Effector memory CD8-positive, alpha-beta T cell (primary cell): ENCODE measurements around the gene WDR4.
"Not testable (repeated sequence)": the region's sequence is repeated elsewhere in the genome, so short reads cannot be mapped to it uniquely, and the experiment has no call there.

Experiments used
- ATAC-seq: fragments of 150-1000 bp; cut with Tn5 transposase; replicated peaks from 2 replicates; pipeline ENCODE4 v1.10.0; 2021; ENCODE audit warnings: mild to moderate bottlenecking, moderate library complexity
- DNase-seq, 3 experiments: peaks; one replicate each; pipeline ENCODE4 v3.0.0; 2021
- H3K27ac Mint-ChIP-seq, 2 donors: one replicate each; pipeline ENCODE4 v1.8.0; 2022; ENCODE audit warnings: mild to moderate bottlenecking in 2 of 2, mixed read lengths in 2 of 2, moderate library complexity in 2 of 2
- H3K27me3 Mint-ChIP-seq, 2 donors: one replicate each; pipeline ENCODE4 v1.8.0; 2022; ENCODE audit warnings: mixed read lengths in 2 of 2
- H3K36me3 Mint-ChIP-seq: one replicate; pipeline ENCODE4 v1.8.0; 2022; ENCODE audit warnings: mild to moderate bottlenecking, moderate library complexity, mixed read lengths; ENCODE audit not compliant: insufficient read depth
- H3K4me1 Mint-ChIP-seq, 2 donors: one replicate each; pipeline ENCODE4 v1.8.0; 2022; ENCODE audit warnings: low read depth in 2 of 2, mixed read lengths in 2 of 2
- H3K4me3 Mint-ChIP-seq, 2 donors: one replicate each; pipeline ENCODE4 v1.8.0; 2022; ENCODE audit warnings: mild to moderate bottlenecking in 2 of 2, mixed read lengths in 2 of 2, moderate library complexity in 2 of 2
- H3K9me3 Mint-ChIP-seq, 2 donors: one replicate each; pipeline ENCODE4 v1.8.0; 2022; ENCODE audit warnings: mixed read lengths in 2 of 2

Gene WDR4

DNA sequence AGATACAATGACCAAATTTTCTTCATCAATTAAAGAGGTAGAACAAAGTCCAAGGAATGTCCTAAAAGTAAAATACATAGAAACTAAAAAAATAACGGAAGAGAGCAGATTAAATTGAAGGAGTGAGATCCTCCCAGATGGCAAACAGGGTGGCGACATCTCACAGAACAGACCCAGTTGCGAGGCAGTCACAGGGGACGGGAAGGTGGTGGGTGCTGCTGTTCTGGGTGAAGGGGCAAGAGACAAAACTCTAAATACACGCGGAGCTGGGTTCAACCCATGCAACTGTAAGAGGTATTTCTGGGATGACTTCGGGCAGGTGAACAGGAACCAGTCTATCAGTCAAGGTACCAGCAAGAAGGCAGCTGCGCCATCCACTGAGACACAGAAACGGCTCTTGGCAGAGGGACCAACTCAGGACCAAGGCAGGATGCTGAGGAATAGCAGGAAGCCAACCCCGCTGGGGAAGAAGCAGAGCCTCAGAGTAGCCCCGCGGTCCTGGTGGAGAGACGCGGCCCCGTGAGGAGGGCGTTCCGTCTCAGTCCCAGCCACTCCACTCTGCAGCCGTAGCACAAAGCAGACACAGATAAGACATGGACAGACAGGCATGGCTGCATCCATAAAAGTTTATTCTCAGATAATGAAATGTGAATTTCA, 32.2 kb downstream of the WDR4 start:
- Mint-ChIP-seq H3K36me3 (peaks cover 36% of the 10 kb centered on the region), H3K27me3 (no peaks in the 10 kb centered on the region), H3K27ac (no peak overlapping the region), H3K4me3 (no peak overlapping the region), H3K9me3 (peaks cover 0 to 1% of the 10 kb centered on the region in 2 donors), H3K4me1 (peaks cover 3 to 12% of the 10 kb centered on the region in 2 donors)
- ATAC-seq (no peak), DNase-seq (no peak)

DNA sequence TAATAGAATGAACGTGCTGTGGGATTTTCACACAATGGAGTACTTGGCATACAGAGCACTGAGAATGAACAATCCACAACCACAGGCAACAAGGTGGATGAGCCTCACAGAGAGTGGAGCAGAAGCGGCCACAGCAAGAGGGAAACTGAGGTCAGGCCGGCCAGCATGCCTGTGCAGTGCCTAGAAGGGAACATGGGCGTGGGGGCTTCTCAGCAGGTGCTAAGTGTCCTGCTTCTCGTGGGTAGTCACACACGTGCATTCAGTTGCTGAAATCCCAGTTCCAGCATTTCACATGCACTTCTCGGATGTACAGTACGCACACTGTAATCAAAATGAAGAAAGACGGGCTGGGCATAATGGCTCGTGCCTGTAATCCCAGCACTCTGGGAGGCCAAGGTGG, 33.1 kb downstream of the WDR4 start:
- H3K36me3 Mint-ChIP-seq: peaks cover 34% of the 10 kb centered on the region
- H3K27me3 Mint-ChIP-seq: no peaks in the 10 kb centered on the region
- peaks cover 3 to 11% of the 10 kb centered on the region in 2 donors for H3K4me1 Mint-ChIP-seq
- H3K27ac Mint-ChIP-seq: no peak overlapping the region
- peaks cover 0 to 1% of the 10 kb centered on the region in 2 donors for H3K9me3 Mint-ChIP-seq
- ATAC-seq (no peak), DNase-seq (no peak)
- H3K4me3 Mint-ChIP-seq: no peak overlapping the region

DNA sequence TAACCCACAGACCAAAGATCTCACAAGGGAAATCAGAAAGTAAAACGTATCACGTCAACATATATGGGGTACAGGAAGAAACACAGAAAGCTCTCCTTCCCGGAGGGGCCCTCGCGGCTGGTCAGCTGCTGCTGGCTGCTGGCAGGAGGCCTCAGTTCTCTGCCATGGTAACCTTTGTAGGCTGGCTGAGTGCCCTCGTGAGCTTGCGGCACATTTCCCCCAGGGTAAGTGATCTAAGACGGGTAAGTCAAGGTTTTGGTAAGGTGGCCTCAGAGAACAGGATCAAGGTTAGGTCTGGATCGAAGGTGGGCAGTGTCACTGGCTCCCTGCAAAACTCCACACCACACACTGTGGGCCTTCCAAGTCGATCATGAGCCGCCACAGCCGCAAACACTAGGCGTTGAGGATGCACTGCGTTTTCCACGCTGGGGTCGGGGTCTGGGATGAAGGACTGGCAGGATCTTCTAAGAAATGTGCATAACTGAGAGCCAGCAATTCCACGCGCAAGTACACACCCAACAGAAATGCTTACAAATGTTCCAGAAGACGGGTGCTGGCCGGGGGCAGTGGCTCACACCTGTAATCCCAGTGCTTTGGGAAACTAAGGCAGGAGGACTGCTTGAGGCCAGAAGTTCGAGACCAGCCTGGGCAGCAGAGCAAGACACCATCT, 33.9 kb downstream of the WDR4 start:
- Mint-ChIP-seq H3K27ac (peak overlapping the region in 1 of 2 donors; percentile 11), H3K27me3 (no peaks in the 10 kb centered on the region), H3K4me1 (peaks cover 3 to 9% of the 10 kb centered on the region in 2 donors), H3K36me3 (peaks cover 30% of the 10 kb centered on the region), H3K9me3 (peaks cover 0 to 1% of the 10 kb centered on the region in 2 donors), H3K4me3 (no peak overlapping the region)
- ATAC-seq (no peak), DNase-seq (no peak)

DNA sequence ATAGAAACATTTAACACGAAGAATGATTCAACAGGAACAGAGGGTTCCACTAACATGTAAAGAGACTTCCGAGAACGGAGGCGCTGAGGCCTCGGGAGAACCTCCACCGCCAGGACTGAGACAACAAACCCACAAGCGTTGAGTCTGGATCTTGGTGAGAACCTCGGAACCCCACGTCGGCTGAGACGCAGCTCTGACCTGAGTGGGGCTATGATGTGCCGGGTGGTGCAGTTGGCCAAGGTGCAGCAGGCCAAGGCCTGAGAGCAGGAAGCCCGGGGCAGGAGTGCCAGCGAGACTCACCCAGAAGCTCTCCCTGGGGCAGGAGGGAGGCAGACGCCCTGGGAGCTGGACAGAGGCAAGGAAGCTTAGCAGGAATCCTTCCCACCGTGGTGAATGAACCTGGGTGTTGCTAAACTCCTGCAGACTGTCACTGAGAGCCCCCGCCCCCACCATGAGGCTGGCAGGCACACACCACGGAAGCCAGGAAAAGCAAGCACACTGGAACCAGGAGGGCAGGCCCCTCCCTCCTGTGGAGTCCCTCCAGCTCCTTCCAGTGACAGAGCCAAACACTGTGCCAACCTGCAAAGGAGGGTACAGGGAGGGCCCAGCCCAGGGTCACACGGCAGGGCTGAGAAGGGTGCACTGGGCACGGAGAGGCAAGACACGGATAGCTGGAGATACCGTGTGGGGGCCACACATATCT, 34.8 kb downstream of the WDR4 start:
- DNase-seq (no peak), ATAC-seq (no peak)
- H3K27me3 Mint-ChIP-seq: no peaks in the 10 kb centered on the region
- H3K27ac Mint-ChIP-seq: peak overlapping the region in 1 of 2 donors; percentile 11
- peaks cover 21% of the 10 kb centered on the region for H3K36me3 Mint-ChIP-seq
- H3K9me3 Mint-ChIP-seq: peaks cover 0 to 1% of the 10 kb centered on the region in 2 donors
- peaks cover 3 to 9% of the 10 kb centered on the region in 2 donors for H3K4me1 Mint-ChIP-seq
- no peak overlapping the region for H3K4me3 Mint-ChIP-seq

DNA sequence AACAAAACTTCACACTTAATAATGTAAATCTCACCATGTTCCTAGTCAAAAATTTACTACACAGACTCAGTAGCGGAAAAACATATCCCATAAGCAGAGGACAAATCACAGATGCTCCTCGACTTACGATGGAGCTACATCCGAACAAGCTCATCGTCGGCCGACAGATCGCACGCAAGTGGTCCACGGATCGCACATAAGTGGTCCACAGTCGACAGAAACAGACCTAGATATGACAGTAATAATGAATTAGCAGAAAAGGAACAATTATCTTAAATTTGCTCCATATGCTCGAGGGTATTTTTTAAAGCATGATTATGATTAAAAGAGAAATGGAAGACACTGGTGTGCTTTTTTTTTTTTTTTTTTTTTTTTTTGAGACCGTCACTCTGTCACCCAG, 36.3 kb downstream of the WDR4 start:
- ATAC-seq (no peak), DNase-seq (no peak)
- Mint-ChIP-seq H3K27ac (no peak overlapping the region), H3K4me3 (no peak overlapping the region), H3K36me3 (peaks cover 18% of the 10 kb centered on the region), H3K4me1 (peaks cover 0 to 3% of the 10 kb centered on the region in 2 donors), H3K9me3 (no peaks in the 10 kb centered on the region), H3K27me3 (no peaks in the 10 kb centered on the region)

DNA sequence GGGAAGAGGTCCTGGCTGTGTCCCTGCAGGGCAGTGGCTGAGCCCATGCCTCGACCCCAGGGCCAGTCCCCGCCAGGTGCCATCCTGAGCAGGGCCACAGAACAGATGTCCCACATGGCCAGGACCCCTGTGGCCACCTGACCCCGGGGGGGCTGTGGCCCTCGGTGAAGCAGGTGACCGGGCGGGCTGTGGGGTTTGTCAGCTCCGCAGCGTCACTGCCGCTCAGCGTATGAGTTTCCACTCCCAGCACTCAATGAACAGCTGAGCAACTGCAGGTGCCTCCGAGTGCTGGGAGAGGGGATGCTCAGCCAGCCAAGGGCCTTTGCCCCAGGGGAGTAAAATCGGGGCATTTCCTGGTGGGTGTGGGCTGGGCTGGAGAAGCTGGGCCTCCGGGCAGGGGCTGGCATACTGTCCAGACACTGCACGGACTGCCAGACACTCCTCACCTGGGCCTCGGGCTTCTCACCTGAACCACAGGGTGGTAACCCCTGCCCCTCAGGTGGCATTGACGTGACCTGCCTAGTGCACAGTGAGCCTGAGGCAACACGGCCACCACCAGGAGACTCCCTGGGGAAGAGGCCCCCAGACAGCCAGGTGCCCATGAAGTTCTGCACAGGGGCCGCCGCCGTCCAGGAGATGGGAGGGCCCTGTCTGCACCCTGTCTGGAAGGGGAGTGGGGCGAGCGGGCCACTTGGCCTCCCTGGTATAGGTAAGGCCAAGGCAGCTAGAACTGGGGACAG, 37.3 kb downstream of the WDR4 start:
- peaks cover 19% of the 10 kb centered on the region for H3K36me3 Mint-ChIP-seq
- not testable (repeated sequence) for H3K27me3 Mint-ChIP-seq, DNase-seq, H3K4me3 Mint-ChIP-seq, H3K27ac Mint-ChIP-seq, H3K4me1 Mint-ChIP-seq, H3K9me3 Mint-ChIP-seq, ATAC-seq

DNA sequence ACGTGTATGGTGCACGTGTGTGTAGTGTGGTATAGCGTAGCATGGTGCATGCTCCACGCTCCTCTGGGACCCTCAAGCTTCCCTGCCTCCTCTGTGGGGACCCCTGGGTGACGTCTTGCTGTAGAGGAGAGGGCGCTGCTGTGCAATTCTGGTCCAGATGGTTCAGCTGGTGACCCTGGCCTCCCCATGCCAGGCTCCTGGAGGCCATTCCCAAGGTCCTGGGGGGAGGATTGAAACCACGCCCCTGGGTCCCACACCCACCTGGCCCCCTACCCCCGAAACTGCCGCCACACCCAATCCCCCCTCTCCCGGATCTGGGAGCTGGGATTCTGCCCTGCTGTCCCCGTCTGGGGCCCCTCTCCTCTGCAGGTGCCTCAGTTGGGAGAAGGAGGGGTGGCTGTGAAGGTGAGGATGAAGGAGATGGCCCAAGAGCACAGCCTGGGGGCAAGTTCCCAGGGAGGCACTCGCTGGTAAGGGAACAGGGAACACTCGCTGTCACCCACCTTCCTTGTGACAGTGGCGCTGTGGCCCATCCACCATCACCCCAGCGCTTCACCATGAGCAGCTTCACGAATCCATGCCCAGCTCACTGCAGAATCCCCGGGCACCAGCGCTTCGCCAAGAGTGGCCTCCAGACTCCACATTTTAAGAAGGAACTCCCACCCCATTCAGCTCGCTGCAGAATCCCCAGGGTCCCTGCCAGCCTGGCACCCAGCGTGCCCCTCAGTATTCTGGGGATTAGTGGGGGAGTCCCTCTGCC, 38.0 kb downstream of the WDR4 start:
- Mint-ChIP-seq H3K9me3 (no peaks in the 10 kb centered on the region), H3K27me3 (no peaks in the 10 kb centered on the region), H3K4me3 (no peak overlapping the region), H3K4me1 (no peaks in the 10 kb centered on the region), H3K27ac (no peak overlapping the region), H3K36me3 (peaks cover 17% of the 10 kb centered on the region)
- DNase-seq: no peak
- ATAC-seq: no peak

DNA sequence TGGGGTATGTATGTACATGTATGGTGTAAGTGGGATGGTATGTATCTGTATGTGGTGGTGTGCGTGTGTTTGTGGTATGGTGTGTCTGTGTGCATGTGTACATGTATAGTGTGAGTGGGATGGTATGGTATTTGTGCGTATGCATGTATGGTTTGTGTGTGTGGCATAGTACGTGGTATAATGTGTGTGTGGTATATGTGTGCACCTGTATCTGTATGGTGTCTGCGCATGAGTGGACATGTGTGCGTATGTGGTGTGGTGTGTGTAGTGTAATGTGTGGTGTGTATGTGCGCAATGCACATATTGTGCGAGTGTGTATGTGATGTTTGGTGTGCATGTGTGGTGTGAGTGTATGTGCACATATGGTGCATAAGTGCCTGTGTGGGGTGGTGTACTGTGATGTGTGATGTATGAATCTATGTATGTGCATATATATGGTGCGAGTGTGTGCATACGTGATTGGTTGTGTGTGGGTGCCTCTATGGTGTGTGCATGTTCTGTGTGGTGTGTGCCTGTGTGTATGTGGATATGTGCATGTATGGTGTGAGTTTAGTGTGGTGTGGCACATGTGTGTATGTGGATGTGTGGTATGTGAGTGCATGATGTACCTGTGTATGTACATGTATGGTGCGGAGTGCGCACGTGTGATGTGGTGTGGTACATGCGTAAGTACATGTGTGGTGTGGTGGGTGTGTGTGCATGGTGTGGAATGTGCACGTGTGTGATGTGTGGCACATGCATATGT, 38.8 kb downstream of the WDR4 start:
- ATAC-seq (no peak), DNase-seq (no peak)
- Mint-ChIP-seq H3K4me3 (no peak overlapping the region), H3K27ac (no peak overlapping the region), H3K27me3 (no peaks in the 10 kb centered on the region), H3K36me3 (peaks cover 13% of the 10 kb centered on the region), H3K9me3 (no peaks in the 10 kb centered on the region), H3K4me1 (no peaks in the 10 kb centered on the region)

DNA sequence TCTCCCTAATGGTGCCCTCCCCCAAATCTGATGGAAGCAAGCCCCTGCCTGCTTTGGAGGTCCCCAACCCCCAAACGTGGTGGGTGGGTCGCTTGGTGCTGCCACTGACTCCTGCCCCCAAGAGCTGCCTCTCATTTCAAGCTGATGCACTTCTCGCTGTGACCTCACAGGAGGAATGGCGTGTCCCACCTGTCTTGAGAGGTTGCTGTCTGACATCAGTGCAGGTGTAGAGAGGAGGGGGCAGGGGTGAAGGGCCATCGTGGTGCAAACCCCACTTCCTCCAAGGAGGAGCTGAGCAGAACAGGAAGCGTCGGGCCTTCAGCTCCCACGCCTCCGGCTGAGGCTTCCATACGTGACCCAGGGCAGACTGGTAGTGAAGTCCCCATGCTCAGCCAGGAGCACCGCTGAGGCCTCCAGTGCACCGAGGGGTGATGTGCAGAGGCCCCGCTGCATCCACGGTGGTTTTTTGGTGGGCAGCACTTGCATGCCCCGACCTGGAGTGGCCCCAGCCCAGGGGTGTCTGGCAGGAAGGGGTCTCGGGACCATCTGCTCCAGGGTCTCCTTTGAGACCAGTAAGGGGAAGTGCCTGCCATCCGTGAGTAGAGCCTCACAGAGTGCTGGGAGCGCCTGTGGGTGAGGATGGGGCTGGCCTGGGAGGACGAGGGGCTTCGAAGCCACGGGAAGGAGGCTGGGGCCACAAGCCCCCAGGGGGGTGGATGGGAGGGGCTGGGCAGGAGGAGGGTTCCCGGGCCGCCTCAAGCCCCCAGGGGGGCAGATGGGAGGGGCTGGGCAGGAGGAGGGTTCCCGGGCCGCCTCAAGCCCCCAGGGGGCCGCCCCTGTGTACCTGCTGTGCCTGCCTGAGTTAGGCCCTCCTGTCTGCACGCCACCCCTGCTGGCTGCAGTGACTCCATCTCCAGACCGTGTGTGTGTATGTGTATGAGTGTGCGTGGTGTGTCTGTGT, 39.8 kb downstream of the WDR4 start:
- peaks cover 12% of the 10 kb centered on the region for H3K36me3 Mint-ChIP-seq
- no peaks in the 10 kb centered on the region for H3K27me3 Mint-ChIP-seq
- H3K4me1 Mint-ChIP-seq: no peaks in the 10 kb centered on the region
- no peak overlapping the region for H3K4me3 Mint-ChIP-seq
- ATAC-seq (no peak), DNase-seq (no peak)
- H3K9me3 Mint-ChIP-seq: no peaks in the 10 kb centered on the region
- H3K27ac Mint-ChIP-seq: no peak overlapping the region

DNA sequence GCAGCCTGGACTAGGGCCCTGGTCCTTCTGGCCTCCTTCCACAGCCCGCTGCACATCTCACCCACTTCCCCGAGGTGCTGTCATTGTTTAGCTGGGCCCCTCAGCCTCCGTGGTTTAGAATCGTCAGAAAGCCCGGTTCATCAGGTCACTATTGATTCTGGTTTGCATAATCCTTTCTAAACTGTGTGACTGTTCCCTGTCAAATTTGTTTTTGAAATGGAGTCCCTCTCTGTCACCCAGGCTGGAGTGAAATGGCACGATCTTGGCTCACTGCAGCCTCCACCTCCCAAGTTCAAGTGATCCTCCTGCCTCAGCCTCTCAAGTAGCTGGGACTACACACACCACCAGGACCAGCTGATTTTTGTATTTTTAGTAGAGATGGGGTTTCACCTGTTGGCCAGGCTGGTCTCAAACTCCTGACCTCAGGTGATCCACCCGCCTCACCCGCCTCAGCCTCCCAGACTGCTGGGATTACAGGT, 41.1 kb downstream of the WDR4 start:
- H3K36me3 Mint-ChIP-seq: peaks cover 18% of the 10 kb centered on the region
- not testable (repeated sequence) for H3K9me3 Mint-ChIP-seq, ATAC-seq, H3K27ac Mint-ChIP-seq, DNase-seq, H3K4me3 Mint-ChIP-seq, H3K27me3 Mint-ChIP-seq, H3K4me1 Mint-ChIP-seq

DNA sequence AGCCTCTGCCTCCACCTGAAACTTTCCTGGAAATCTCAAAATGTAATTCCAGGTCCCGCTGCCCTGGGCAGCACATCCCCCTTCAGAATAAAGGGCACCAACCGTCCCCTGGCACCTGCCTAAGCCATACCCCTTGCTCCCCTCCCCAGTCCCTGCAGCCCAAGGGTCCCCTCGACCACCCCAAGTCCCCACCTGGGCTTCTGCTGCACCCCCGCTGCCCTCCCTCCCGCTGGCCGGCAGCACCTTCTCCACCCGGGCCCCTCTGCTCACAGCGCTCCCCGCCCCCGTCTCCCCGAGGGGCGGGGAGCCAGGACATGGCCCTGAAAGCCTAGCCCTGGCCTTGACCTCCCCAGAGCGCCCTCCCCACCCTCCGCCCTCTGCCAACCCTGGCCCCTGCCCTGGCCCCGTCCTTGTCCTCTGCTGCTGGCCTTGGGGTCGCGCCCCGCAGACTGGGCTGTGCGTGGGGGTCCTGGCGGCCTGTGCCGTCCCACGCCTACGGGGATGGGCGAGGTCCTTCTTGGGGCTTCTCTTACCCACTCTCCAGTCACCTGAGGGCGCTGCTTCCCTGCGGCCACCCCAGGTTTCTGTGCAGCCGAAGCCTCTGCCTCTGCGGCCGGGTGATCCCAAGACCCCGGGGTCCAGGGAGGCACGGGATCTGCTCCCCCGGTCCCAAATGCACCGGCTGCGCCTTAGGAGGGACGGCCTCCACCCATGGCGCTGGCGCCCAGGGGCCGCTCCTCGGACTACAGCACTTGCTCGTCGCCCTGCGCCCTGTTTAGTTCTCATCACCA, 41.7 kb downstream of the WDR4 start:
- H3K4me3 Mint-ChIP-seq: no peak overlapping the region
- peaks cover 10% of the 10 kb centered on the region in 2 donors for H3K4me1 Mint-ChIP-seq
- peaks cover 18% of the 10 kb centered on the region for H3K36me3 Mint-ChIP-seq
- no peaks in the 10 kb centered on the region for H3K27me3 Mint-ChIP-seq
- ATAC-seq (no peak), DNase-seq (no peak)
- H3K27ac Mint-ChIP-seq: no peak overlapping the region
- H3K9me3 Mint-ChIP-seq: no peaks in the 10 kb centered on the region
